Upper lobe of left lung (tissue), 4 donors: ENCODE results near the gene FOXP2.

Experiments used
- CTCF ChIP-seq, 6 experiments: fragments of 450-650 bp in 4 of 6; fragments of 200-600 bp in 2 of 6; sonication (generic) in 2 of 6; IDR thresholded peaks; one replicate each; pipeline ENCODE4 v1.5.1; 2016 to 2019; ENCODE audit warnings: antibody characterized with exemption in 6 of 6
- POLR2A ChIP-seq, 4 donors: fragments of 450-650 bp; IDR thresholded peaks; one replicate each; pipeline ENCODE4 v1.5.1; 2016 to 2017; ENCODE audit warnings: antibody characterized with exemption in 4 of 4, mild to moderate bottlenecking in 2 of 4
- POLR2AphosphoS5 ChIP-seq, 2 donors: sonication (generic); formaldehyde crosslinking; IDR thresholded peaks; one replicate each; pipeline ENCODE4 v1.5.1; 2017; ENCODE audit warnings: antibody characterized with exemption in 2 of 2

DNA sequence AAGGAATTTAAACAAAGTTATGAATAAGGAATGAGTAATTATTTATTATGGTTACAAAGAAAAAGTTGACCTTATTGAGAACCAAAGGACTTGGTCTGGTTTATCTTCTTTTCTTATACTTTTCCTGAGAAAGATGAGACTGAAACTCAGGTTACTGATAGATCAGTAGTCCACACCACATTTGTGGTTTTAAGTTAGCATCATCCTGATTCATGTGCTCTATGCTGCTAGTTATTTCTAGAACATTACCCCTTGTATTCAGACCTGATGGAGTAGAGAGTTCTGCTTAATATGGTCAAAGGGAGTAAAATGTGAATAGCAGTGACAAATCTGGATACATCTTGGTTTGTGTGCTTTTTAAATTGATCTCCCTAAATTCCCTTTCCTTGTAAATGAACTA lies 63.8 kb downstream of the FOXP2 start:
- TF ChIP-seq POLR2AphosphoS5 (IDR thresholded peaks at IDR 0.05) (no peak), CTCF (IDR thresholded peaks at IDR 0.05) (no peak), POLR2A (IDR thresholded peaks at IDR 0.05) (no peak)
